Endodermal cell (in vitro differentiated cells): ENCODE data around the gene CCM2. TPM values are rescaled to one million over a fixed set of nuclear protein-coding genes. Genes with fewer than 3 reads are reported as not detected.

Experiments
- DNase-seq: peaks from one replicate; pipeline ENCODE4 v3.0.0-alpha.2; 2017
- H3K27ac ChIP-seq: 2 replicates; pipeline ENCODE4 v1.5.1; 2013; ENCODE audit warnings: mild to moderate bottlenecking, low read depth, low read length, moderate library complexity
- H3K27me3 ChIP-seq: 2 replicates; pipeline ENCODE4 v1.6.1; 2013; ENCODE audit warnings: mild to moderate bottlenecking, low read length, moderate library complexity; ENCODE audit not compliant: insufficient read depth, control insufficient read depth, poor library complexity, severe bottlenecking
- H3K36me3 ChIP-seq: 2 replicates; pipeline ENCODE4 v1.7.0; 2013; ENCODE audit warnings: mild to moderate bottlenecking, low read length, moderate library complexity; ENCODE audit not compliant: control insufficient read depth, insufficient read depth
- H3K4me1 ChIP-seq: one replicate; pipeline ENCODE4 v1.7.0; 2013; ENCODE audit warnings: low read length; ENCODE audit not compliant: control insufficient read depth, insufficient read depth
- H3K4me3 ChIP-seq: 2 replicates; pipeline ENCODE4 v1.5.1; 2013; ENCODE audit warnings: mild to moderate bottlenecking, low read length, moderate library complexity
- H3K9ac ChIP-seq: 2 replicates; pipeline ENCODE4 v1.6.1; 2013; ENCODE audit warnings: mild to moderate bottlenecking, low read length, moderate library complexity; ENCODE audit not compliant: poor library complexity, severe bottlenecking; ENCODE audit errors: extremely low read depth
- H3K9me3 ChIP-seq: 2 replicates; pipeline ENCODE4 v1.6.1; 2013; ENCODE audit warnings: mild to moderate bottlenecking, low read length, moderate library complexity; ENCODE audit not compliant: control insufficient read depth
- H3K27ac Mint-ChIP-seq: 2 replicates; pipeline ENCODE4 v1.8.0; 2020; ENCODE audit warnings: mixed read lengths
- H3K27me3 Mint-ChIP-seq: 2 replicates; pipeline ENCODE4 v1.8.0; 2021; ENCODE audit warnings: mild to moderate bottlenecking, mixed read lengths; ENCODE audit not compliant: insufficient read depth
- H3K36me3 Mint-ChIP-seq: 2 replicates; pipeline ENCODE4 v1.8.0; 2020; ENCODE audit warnings: low read depth, mixed read lengths
- H3K4me1 Mint-ChIP-seq: 2 replicates; pipeline ENCODE4 v1.8.0; 2020; ENCODE audit warnings: mixed read lengths
- H3K4me3 Mint-ChIP-seq: 2 replicates; pipeline ENCODE4 v1.8.0; 2020; ENCODE audit warnings: mild to moderate bottlenecking, moderate library complexity, mixed read lengths
- H3K9me3 Mint-ChIP-seq: 2 replicates; pipeline ENCODE4 v1.8.0; 2020; ENCODE audit warnings: mild to moderate bottlenecking, mixed read lengths
- CTCF ChIP-seq: fragments of 200-600 bp; sonication (generic); conservative IDR thresholded peaks from 2 replicates; pipeline ENCODE4 v1.5.0; 2021; ENCODE audit warnings: antibody characterized with exemption, mild to moderate bottlenecking
- WGBS, 2 experiments: methylation state at CpG; one replicate each; pipeline versions ENCODE4 v1.1.5 to v1.1.7; 2013; ENCODE audit warnings: missing lambda C conversion rate in 2 of 2, mixed read lengths in 1 of 2; ENCODE audit not compliant: insufficient coverage in 1 of 2, insufficient read length in 1 of 2; 5-methylcytosine and 5-hydroxymethylcytosine counted together
- total RNA-seq, 2 donors: library from RNA; stranded (reverse); fragmentation: NEBNext Ultra II Directional in 1 of 2; extraction: Animal tissue kit (Norgen Biotek cat#: 25700) in 1 of 2; gene quantifications; 2 replicates in 1 of 2; 3 replicates in 1 of 2; pipeline ENCODE4 v1.2.1, GENCODE V29; 2021

Gene CCM2
- total RNA-seq, 2 donors from 2014 or later = 37.4 to 38.1 TPM

GRCh38 chr7:44972562-44972961 is 27.4 kb upstream of the CCM2 start:
- H3K27ac ChIP-seq = no peak overlapping the region
- H3K36me3 ChIP-seq = no peaks in the 10 kb centered on the region
- DNase-seq = peak; percentile 17
- H3K4me1 Mint-ChIP-seq = no peaks in the 10 kb centered on the region
- no peak overlapping the region for H3K27ac Mint-ChIP-seq
- H3K27me3 ChIP-seq = no peaks in the 10 kb centered on the region
- TF ChIP-seq CTCF = no peak
- H3K9me3 ChIP-seq = no peaks in the 10 kb centered on the region
- no peak overlapping the region for H3K9ac ChIP-seq
- no peaks in the 10 kb centered on the region for H3K27me3 Mint-ChIP-seq
- 85 to 86% methylated on average over 3 of the region's 3 CpGs for WGBS, 2 experiments
- no peak overlapping the region for H3K4me3 ChIP-seq
- no peak overlapping the region for H3K4me3 Mint-ChIP-seq
- H3K9me3 Mint-ChIP-seq = no peaks in the 10 kb centered on the region
- no peaks in the 10 kb centered on the region for H3K36me3 Mint-ChIP-seq
- H3K4me1 ChIP-seq = no peaks in the 10 kb centered on the region

GRCh38 chr7:44973610-44974401 is 26.2 kb upstream of the CCM2 start:
- H3K27ac Mint-ChIP-seq = no peak overlapping the region
- H3K27me3 ChIP-seq = no peaks in the 10 kb centered on the region
- DNase-seq = peak; percentile 90

GRCh38 chr7:44974549-44974948 is 25.5 kb upstream of the CCM2 start:
- WGBS, 2 experiments = 90 to 97% methylated on average over 6 to 7 of the region's 7 CpGs

More at GRCh38 chr7:44973610-44974401, 26.2 kb upstream of the CCM2 start:
- Histone ChIP-seq H3K9me3 (no peaks in the 10 kb centered on the region), H3K36me3 (no peaks in the 10 kb centered on the region), H3K27ac (no peak overlapping the region), H3K4me1 (no peaks in the 10 kb centered on the region), H3K9ac (no peak overlapping the region), H3K4me3 (no peak overlapping the region)
- Mint-ChIP-seq H3K27me3 (no peaks in the 10 kb centered on the region), H3K4me1 (no peaks in the 10 kb centered on the region), H3K4me3 (no peak overlapping the region), H3K9me3 (no peaks in the 10 kb centered on the region), H3K36me3 (no peaks in the 10 kb centered on the region)
- TF ChIP-seq CTCF = peak; percentile 85
- WGBS, 2 experiments = 86 to 87% methylated on average over 9 to 10 of the region's 10 CpGs

More at GRCh38 chr7:44974549-44974948, 25.5 kb upstream of the CCM2 start:
- Histone ChIP-seq H3K27ac (no peak overlapping the region), H3K36me3 (no peaks in the 10 kb centered on the region), H3K4me1 (no peaks in the 10 kb centered on the region), H3K4me3 (no peak overlapping the region), H3K9me3 (no peaks in the 10 kb centered on the region), H3K27me3 (no peaks in the 10 kb centered on the region), H3K9ac (no peak overlapping the region)
- Mint-ChIP-seq H3K4me1 (no peaks in the 10 kb centered on the region), H3K9me3 (no peaks in the 10 kb centered on the region), H3K4me3 (no peak overlapping the region), H3K27ac (no peak overlapping the region), H3K27me3 (no peaks in the 10 kb centered on the region), H3K36me3 (no peaks in the 10 kb centered on the region)
- TF ChIP-seq CTCF = no peak
- peak; percentile 46 for DNase-seq
